ENCODE measurements around the gene SNX9. TPM values are rescaled to one million over a fixed set of nuclear protein-coding genes. Genes with fewer than 3 reads are reported as not detected.

The SNX9 gene
- total and polyA plus RNA-seq, 10 of the 15 experiments (the other 5 are each of a cell fraction or from before 2014, with no cell fraction given) = 0.03 to 2.0 (median 0.37) TPM

DNA sequence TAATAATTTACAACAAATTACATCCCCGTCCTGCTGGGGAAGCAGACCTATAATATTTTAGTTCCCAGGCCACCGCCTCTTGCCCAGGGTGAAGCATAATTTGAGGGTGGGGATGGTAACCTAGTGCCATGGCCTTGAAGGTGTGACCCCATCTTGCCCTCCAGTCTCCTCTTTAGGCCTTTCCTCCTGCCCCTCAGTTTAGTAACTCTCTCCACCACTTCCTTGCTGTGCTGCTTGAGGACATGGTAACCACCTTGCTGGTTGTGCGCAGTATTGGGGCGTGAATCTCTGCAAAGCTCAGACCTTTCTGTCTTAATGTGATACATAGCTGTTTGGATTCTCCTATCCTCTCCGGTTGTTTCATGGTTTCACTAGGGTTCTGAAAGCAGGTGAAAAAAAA, 16.6 kb downstream of the SNX9 start:
- Histone ChIP-seq H3K36me3 (ENCODE audit: control insufficient read depth in 2 of 2, insufficient read depth in 2 of 2, low read length in 1 of 2) (no peaks in the 10 kb centered on the region), H2AFZ (ENCODE audit: control insufficient read depth, low read depth, low read length) (no peak overlapping the region), H3K4me1 (ENCODE audit: control insufficient read depth, insufficient read depth, low read length) (peaks cover 4% of the 10 kb centered on the region), H3K4me3 (no peak overlapping the region), H4K20me1 (ENCODE audit: control insufficient read depth, insufficient read depth) (no peaks in the 10 kb centered on the region), H3K9ac (ENCODE audit: control insufficient read depth, insufficient read depth, low read length) (no peak overlapping the region), H3K27me3 (replicated peaks in 1 of 2; ENCODE audit: control insufficient read depth in 2 of 2, insufficient read depth in 2 of 2, low read length in 1 of 2) (peaks cover 0 to 1% of the 10 kb centered on the region in 2 experiments; a peak in 1 of 4 replicates), H3K9me3 (replicated peaks; ENCODE audit: control insufficient read depth, insufficient read depth, low read length) (peaks cover 5% of the 10 kb centered on the region; the same call in 1 of the 3 replicates), H3K27ac (ENCODE audit: control insufficient read depth, insufficient read depth) (no peak overlapping the region), H3K4me2 (ENCODE audit: control insufficient read depth, insufficient read depth) (no peak overlapping the region), H3K79me2 (ENCODE audit: control insufficient read depth, insufficient read depth, low read length) (no peaks in the 10 kb centered on the region)
- no peak for DNase-seq (ENCODE audit: low read depth, low spot score)
- in situ Hi-C loops (cut with MboI) = no loop called here
- ChIA-PET POLR2A (no interaction called here), CTCF (interaction anchor here (1.1 to 1.4 kb wide), 2 partner anchors 82 to 504 kb away, joined by 3 read pairs; no protein-coding TSS in a partner anchor), RAD21 (ENCODE audit: unreplicated experiment) (no interaction called here), SMC1A (ENCODE audit: uncharacterized antibody, unreplicated experiment) (interaction anchor here (1.2 to 1.3 kb wide), 2 partner anchors 9 to 83 kb away, joined by 4 to 6 read pairs; no protein-coding TSS in a partner anchor)
- no TSS peak for BruUV-seq (replicated peaks)
- no peak for FAIRE-seq
- intact Hi-C loops (cut with micrococcal nuclease; ENCODE audit: unreplicated experiment) = no loop called here
- ATAC-seq = no peak
- whole genome bisulfite sequencing (ENCODE audit: insufficient coverage, insufficient replicate concordance, low lambda C conversion rate, missing lambda C conversion rate) = 100% methylated on average over 5 of the region's 5 CpGs
- TF ChIP-seq BCL11A (IDR thresholded peaks at IDR 0.05; ENCODE audit: low read depth, low read length) = no peak
- no peak for TF ChIP-seq NFYA (IDR thresholded peaks at IDR 0.05; ENCODE audit: borderline replicate concordance, low read depth, low read length)
- TF ChIP-seq ZNF24 (IDR thresholded peaks at IDR 0.05) = no peak
- TF ChIP-seq, protein P1, sequence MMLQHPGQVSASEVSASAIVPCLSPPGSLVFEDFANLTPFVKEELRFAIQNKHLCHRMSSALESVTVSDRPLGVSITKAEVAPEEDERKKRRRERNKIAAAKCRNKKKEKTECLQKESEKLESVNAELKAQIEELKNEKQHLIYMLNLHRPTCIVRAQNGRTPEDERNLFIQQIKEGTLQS (IDR thresholded peaks at IDR 0.05; ENCODE audit: borderline replicate concordance, extremely low read depth, low read depth, low read length) = no peak
- TF ChIP-seq ATF7 (IDR thresholded peaks at IDR 0.05; ENCODE audit: low read depth) = no peak
- TF ChIP-seq MTA3 (IDR thresholded peaks at IDR 0.05; ENCODE audit: borderline replicate concordance, low read length) = no peak
- TF ChIP-seq, protein P2, sequence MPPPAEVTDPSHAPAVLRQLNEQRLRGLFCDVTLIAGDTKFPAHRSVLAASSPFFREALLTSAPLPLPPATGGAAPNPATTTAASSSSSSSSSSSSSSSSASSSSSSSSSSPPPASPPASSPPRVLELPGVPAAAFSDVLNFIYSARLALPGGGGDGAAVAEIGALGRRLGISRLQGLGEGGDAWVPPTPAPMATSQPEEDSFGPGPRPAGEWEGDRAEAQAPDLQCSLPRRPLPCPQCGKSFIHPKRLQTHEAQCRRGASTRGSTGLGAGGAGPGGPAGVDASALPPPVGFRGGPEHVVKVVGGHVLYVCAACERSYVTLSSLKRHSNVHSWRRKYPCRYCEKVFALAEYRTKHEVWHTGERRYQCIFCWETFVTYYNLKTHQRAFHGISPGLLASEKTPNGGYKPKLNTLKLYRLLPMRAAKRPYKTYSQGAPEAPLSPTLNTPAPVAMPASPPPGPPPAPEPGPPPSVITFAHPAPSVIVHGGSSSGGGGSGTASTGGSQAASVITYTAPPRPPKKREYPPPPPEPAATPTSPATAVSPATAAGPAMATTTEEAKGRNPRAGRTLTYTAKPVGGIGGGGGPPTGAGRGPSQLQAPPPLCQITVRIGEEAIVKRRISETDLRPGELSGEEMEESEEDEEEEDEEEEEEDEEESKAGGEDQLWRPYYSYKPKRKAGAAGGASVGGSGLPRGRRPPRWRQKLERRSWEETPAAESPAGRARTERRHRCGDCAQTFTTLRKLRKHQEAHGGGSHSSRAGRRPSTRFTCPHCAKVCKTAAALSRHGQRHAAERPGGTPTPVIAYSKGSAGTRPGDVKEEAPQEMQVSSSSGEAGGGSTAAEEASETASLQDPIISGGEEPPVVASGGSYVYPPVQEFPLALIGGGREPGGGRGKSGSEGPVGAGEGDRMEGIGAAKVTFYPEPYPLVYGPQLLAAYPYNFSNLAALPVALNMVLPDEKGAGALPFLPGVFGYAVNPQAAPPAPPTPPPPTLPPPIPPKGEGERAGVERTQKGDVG (CRISPR knock-in tag; IDR thresholded peaks at IDR 0.05) = no peak
- no peak for TF ChIP-seq ZZZ3 (IDR thresholded peaks at IDR 0.05; ENCODE audit: control insufficient read depth, insufficient read length, low read depth)
- TF ChIP-seq, protein P3, sequence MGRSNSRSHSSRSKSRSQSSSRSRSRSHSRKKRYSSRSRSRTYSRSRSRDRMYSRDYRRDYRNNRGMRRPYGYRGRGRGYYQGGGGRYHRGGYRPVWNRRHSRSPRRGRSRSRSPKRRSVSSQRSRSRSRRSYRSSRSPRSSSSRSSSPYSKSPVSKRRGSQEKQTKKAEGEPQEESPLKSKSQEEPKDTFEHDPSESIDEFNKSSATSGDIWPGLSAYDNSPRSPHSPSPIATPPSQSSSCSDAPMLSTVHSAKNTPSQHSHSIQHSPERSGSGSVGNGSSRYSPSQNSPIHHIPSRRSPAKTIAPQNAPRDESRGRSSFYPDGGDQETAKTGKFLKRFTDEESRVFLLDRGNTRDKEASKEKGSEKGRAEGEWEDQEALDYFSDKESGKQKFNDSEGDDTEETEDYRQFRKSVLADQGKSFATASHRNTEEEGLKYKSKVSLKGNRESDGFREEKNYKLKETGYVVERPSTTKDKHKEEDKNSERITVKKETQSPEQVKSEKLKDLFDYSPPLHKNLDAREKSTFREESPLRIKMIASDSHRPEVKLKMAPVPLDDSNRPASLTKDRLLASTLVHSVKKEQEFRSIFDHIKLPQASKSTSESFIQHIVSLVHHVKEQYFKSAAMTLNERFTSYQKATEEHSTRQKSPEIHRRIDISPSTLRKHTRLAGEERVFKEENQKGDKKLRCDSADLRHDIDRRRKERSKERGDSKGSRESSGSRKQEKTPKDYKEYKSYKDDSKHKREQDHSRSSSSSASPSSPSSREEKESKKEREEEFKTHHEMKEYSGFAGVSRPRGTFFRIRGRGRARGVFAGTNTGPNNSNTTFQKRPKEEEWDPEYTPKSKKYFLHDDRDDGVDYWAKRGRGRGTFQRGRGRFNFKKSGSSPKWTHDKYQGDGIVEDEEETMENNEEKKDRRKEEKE (IDR thresholded peaks at IDR 0.05) = no peak
- no peak for TF ChIP-seq NR2F1 (conservative IDR thresholded peaks at IDR 0.05)
- TF ChIP-seq DPF2 (IDR thresholded peaks at IDR 0.05) = no peak
- TF ChIP-seq TCF3 (IDR thresholded peaks at IDR 0.05; ENCODE audit: borderline replicate concordance, insufficient read depth, low read depth, low read length) = no peak
- no peak for TF ChIP-seq IKZF1 (conservative IDR thresholded peaks at IDR 0.05)
- no peak for TF ChIP-seq NFIC (IDR thresholded peaks at IDR 0.05; ENCODE audit: low read depth, low read length)
- no peak for TF ChIP-seq RUNX3 (IDR thresholded peaks at IDR 0.05; ENCODE audit: low read length)
- no peak for TF ChIP-seq MEF2B (IDR thresholded peaks at IDR 0.05; ENCODE audit: partially characterized antibody, poor library complexity, severe bottlenecking)
- TF ChIP-seq, protein P4, sequence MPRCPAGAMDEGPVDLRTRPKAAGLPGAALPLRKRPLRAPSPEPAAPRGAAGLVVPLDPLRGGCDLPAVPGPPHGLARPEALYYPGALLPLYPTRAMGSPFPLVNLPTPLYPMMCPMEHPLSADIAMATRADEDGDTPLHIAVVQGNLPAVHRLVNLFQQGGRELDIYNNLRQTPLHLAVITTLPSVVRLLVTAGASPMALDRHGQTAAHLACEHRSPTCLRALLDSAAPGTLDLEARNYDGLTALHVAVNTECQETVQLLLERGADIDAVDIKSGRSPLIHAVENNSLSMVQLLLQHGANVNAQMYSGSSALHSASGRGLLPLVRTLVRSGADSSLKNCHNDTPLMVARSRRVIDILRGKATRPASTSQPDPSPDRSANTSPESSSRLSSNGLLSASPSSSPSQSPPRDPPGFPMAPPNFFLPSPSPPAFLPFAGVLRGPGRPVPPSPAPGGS (IDR thresholded peaks at IDR 0.05; ENCODE audit: borderline replicate concordance, insufficient read depth, low read depth, low read length, poor library complexity, severe bottlenecking) = no peak
